ENCODE measurements around the gene WDR77.

The WDR77 gene

DNA sequence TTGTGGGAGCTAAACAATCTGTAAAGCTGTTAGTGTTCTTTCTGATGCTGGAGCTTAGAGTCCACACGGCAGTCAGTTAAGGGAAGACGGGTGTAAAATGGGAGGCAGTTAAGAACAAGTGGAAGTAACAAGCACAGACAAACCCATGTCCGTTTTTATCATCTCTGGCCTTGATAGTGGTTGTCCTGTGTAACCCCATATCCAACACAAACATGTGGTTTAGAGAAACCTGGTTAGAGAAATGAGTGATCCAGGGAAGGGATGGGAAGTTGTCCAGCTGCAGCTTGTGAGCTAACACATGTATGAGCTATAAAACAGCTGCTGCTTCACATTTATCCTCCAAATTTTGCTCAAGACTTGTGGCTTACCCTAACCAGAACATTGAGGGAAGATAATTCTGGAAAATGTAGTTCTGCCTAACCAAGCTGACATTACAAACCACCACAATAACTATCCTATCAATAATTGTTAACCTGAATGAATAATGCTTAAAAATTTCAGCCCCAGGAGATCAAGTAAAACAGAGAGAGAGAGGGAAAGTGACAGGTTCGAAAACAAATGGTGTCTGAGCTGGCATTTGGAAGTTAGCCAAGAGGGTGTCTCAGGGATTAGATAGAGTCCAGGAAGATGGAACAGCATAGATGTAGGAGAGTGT, 14.1 kb upstream of the WDR77 start:
- Histone ChIP-seq H3K4me3 (no peak overlapping the region), H3K27ac (no peak overlapping the region)
- TF ChIP-seq, protein P1, sequence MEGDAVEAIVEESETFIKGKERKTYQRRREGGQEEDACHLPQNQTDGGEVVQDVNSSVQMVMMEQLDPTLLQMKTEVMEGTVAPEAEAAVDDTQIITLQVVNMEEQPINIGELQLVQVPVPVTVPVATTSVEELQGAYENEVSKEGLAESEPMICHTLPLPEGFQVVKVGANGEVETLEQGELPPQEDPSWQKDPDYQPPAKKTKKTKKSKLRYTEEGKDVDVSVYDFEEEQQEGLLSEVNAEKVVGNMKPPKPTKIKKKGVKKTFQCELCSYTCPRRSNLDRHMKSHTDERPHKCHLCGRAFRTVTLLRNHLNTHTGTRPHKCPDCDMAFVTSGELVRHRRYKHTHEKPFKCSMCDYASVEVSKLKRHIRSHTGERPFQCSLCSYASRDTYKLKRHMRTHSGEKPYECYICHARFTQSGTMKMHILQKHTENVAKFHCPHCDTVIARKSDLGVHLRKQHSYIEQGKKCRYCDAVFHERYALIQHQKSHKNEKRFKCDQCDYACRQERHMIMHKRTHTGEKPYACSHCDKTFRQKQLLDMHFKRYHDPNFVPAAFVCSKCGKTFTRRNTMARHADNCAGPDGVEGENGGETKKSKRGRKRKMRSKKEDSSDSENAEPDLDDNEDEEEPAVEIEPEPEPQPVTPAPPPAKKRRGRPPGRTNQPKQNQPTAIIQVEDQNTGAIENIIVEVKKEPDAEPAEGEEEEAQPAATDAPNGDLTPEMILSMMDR (IDR thresholded peaks at IDR 0.05), result no peak
- DNase-seq (ENCODE audit: low spot score), result no peak

DNA sequence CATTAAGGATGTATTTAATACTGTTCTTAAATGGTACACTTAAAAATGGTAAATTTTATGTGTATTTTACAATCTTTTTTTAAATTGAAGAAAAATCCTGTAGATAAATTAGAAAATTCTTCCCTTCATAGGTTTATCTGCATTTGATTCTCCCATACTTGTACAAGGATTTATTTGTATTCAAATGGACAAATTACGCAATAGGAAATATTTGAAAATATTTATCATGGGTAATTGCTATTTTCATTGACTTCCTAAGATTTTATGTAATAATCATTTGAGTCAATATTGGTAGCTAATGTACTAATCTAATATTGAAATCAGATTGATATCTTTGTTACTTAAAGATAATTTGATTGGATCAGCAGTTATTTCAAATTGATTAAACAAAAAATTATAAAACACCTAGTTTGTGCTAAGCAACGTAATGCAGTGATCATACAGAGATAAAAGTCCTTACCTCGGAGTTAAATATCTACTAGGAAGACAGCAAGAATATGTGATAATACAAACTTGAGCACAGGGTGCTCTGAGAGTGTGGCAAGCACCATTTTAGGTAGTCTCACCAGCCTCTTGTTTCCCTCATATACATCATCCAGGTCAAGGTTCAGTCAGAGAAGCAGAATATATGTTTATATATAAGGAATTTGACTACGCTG, 13.4 kb upstream of the WDR77 start:
- Histone ChIP-seq H3K27ac (no peak overlapping the region), H3K4me3 (no peak overlapping the region)
- TF ChIP-seq, protein P1 (IDR thresholded peaks at IDR 0.05), result no peak
- DNase-seq (ENCODE audit: low spot score), result no peak

- Histone ChIP-seq H3K27ac (no peak overlapping the region), H3K4me3 (no peak overlapping the region)
- DNase-seq (ENCODE audit: low spot score), result no peak
- TF ChIP-seq, protein P1 (IDR thresholded peaks at IDR 0.05), result no peak
Observed at GRCh38 chr1:111461765-111462164, 12.7 kb upstream of the WDR77 start.

DNA sequence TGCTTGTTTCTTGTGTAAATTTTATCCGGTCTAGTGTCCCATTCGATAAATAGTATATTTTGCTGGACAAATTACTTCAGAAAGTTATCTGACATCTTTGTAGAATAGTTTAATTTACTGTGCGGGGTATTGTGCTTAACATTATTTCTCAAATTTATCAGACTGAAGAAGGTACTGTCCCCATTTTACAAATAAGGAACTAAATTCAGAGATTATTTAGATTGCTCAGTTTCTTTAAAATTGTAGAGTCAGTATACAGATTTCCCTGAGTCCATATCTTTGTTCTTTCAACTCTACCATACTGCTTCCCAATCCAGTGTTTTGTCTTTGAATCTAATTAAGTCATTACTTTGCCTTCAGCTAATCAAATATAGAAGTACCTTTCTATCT, 6.6 kb upstream of the WDR77 start:
- TF ChIP-seq, protein P1 (IDR thresholded peaks at IDR 0.05), result no peak
- DNase-seq (ENCODE audit: low spot score), result no peak
- no peak overlapping the region for H3K4me3 ChIP-seq
- H3K27ac ChIP-seq, result no peak overlapping the region

GRCh38 chr1:111454859-111455641, 6.0 kb upstream of the WDR77 start:
- TF ChIP-seq, protein P1 (IDR thresholded peaks at IDR 0.05), result no peak
- DNase-seq (ENCODE audit: low spot score), result no peak
- H3K27ac ChIP-seq, result no peak overlapping the region
- no peak overlapping the region for H3K4me3 ChIP-seq

GRCh38 chr1:111453706-111454105, 4.7 kb upstream of the WDR77 start:
- DNase-seq (ENCODE audit: low spot score), result no peak
- H3K4me3 ChIP-seq, result no peak overlapping the region
- TF ChIP-seq, protein P1 (IDR thresholded peaks at IDR 0.05), result no peak
- H3K27ac ChIP-seq, result no peak overlapping the region
